LHCN-M2 (cell line): ENCODE measurements around the gene MT4. TPM values are rescaled to one million over a fixed set of nuclear protein-coding genes. Genes with fewer than 3 reads are reported as not detected.

Source experiments
- total RNA-seq: library from RNA; depleted of rRNA; stranded (reverse); fragments of >200 nt; gene quantifications from 2 replicates; pipeline ENCODE4 v1.2.3, GENCODE V29; 2014; rRNA removed

MT4 gene
- total RNA-seq, 1 experiment from 2014 or later, result not detected

Other genes starting within 250 kb of the MT4 start
- 132 and 134 TPM in 2 replicates for gene AMFR, start 139.5 kb upstream of the MT4 start, total RNA-seq
- gene NUDT21, start 113.7 kb upstream of the MT4 start, total RNA-seq, result 78.5 and 86.0 TPM in 2 replicates
- 101 and 127 TPM in 2 replicates for gene OGFOD1, start 113.5 kb upstream of the MT4 start, total RNA-seq
- 27.1 and 37.1 TPM in 2 replicates for gene BBS2, start 45.0 kb upstream of the MT4 start, total RNA-seq
- not detected in 2 replicates for gene MT3, start 24.5 kb downstream of the MT4 start, total RNA-seq
- 632 and 1,404 TPM in 2 replicates for gene MT2A, start 43.5 kb downstream of the MT4 start, total RNA-seq
- gene MT1E, start 60.7 kb downstream of the MT4 start, total RNA-seq, result 712 and 733 TPM in 2 replicates
- 2.2 and 4.2 TPM in 2 replicates for gene MT1M, start 67.6 kb downstream of the MT4 start, total RNA-seq
- gene MT1A, start 73.6 kb downstream of the MT4 start, total RNA-seq, result 2.4 and 4.2 TPM in 2 replicates
- gene MT1B, start 86.8 kb downstream of the MT4 start, total RNA-seq, result not detected in 2 replicates
- not detected in 2 replicates for gene MT1F, start 92.9 kb downstream of the MT4 start, total RNA-seq
- 1.9 TPM in 1 of 2 replicates, not detected in the other for gene MT1G, start 103.0 kb downstream of the MT4 start, total RNA-seq
- gene MT1H, start 104.7 kb downstream of the MT4 start, total RNA-seq, result not detected in 2 replicates
- gene MT1X, start 117.4 kb downstream of the MT4 start, total RNA-seq, result 68.7 and 172 TPM in 2 replicates
- gene NUP93, start 165.1 kb downstream of the MT4 start, total RNA-seq, result 80.5 and 81.9 TPM in 2 replicates